Measurements from ENCODE around the gene SPATS2L. TPM values are rescaled to one million over a fixed set of nuclear protein-coding genes. Genes with fewer than 3 reads are reported as not detected.

SPATS2L gene
- total and polyA plus RNA-seq, 2 of the 13 experiments (the other 11 are each of a cell fraction or from before 2014, with no cell fraction given), result 154 to 212 TPM

- TF ChIP-seq ZBTB4 (CRISPR knock-in tag; IDR thresholded peaks at IDR 0.05; ENCODE audit: borderline replicate concordance) (no peak), ZNF543 (CRISPR knock-in tag; IDR thresholded peaks at IDR 0.05) (no peak), ZNF784 (CRISPR knock-in tag; IDR thresholded peaks at IDR 0.05; ENCODE audit: borderline replicate concordance) (no peak), SMARCC2 (IDR thresholded peaks at IDR 0.05) (no peak), RXRA (CRISPR knock-in tag; IDR thresholded peaks at IDR 0.05) (peak; percentile 65; the same call in 1 of the 2 replicates), DMAP1 (CRISPR knock-in tag; IDR thresholded peaks at IDR 0.05) (peak; percentile 90), MXI1 (IDR thresholded peaks at IDR 0.05; ENCODE audit: borderline replicate concordance, low read depth, low read length) (peak; percentile 46; the same call in 2 of the 3 replicates), ZNF646 (CRISPR knock-in tag; IDR thresholded peaks at IDR 0.05) (no peak; the same call in 1 of the 2 replicates), EZH2 (conservative IDR thresholded peaks at IDR 0.05; ENCODE audit: low read depth, low read length) (no peak), U2AF1 (optimal IDR thresholded peaks at IDR 0.05; ENCODE audit: low read depth, low read length) (no peak), ZNF232 (CRISPR knock-in tag; IDR thresholded peaks at IDR 0.05; ENCODE audit: borderline replicate concordance) (no peak), DRAP1 (CRISPR knock-in tag; IDR thresholded peaks at IDR 0.05) (peak; percentile 96), RCOR2 (CRISPR knock-in tag; IDR thresholded peaks at IDR 0.05) (peak; percentile 89), ZNF678 (CRISPR knock-in tag; IDR thresholded peaks at IDR 0.05) (no peak), UBTF (CRISPR knock-in tag; IDR thresholded peaks at IDR 0.05) (peak; percentile 57; the same call in 1 of the 2 replicates)
Observed at GRCh38 chr2:200302940-200303727, 3.4 kb upstream of the SPATS2L start (continued).
